Measurements from ENCODE around the gene TMEM51.

The TMEM51 gene

DNA sequence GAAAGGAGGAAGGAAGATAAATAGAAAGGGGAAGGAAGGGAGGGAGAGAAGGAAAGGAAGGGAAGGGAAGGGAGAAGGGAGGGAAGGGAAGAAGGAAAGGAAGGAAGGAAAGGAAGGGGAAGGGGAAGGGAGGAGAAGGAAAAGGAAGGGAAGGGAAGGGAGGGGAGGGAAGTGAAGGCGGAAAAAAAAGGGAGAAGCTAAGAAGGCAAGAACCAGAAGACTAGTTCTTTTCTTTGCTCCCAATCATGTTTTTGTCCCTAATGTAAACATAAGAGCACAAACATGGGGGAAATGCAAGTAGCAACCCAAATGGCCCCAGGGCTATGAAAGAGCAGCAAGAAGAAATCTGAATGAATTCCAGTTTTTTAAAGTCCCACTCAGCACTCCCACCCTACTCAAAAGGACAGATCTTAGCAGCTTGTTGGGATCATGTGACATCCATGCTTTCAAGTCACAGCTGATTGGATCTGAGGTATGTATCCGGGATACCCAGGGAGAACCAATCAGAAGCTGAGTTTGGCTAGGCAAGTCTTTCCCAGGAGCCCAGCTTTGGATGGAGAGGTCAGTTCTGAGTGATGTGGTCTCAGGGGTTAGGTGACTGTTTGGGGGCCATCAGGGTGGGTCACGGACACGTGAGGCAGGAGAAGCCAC, 69.2 kb downstream of the TMEM51 start:
- Histone ChIP-seq H3K36me3 (ENCODE audit: control insufficient read depth, insufficient read depth, low read length) (0 out of 2 replicates have a peak, but pooled peaks cover 7% of the 10 kb centered on the region), H3K4me1 (ENCODE audit: control insufficient read depth, insufficient read depth, low read length) (no peaks in the 10 kb centered on the region), H3K4me3 (ENCODE audit: low read depth, low read length) (no peak overlapping the region), H3K9me3 (ENCODE audit: control insufficient read depth, insufficient read depth, low read depth, low read length) (no peaks in the 10 kb centered on the region; the same call in 1 of the 2 replicates), H3K9ac (ENCODE audit: low read length) (no peak overlapping the region), H3K27ac (ENCODE audit: low read depth, low read length) (no peak overlapping the region), H3K27me3 (ENCODE audit: control insufficient read depth, insufficient read depth, low read length) (no peaks in the 10 kb centered on the region)

DNA sequence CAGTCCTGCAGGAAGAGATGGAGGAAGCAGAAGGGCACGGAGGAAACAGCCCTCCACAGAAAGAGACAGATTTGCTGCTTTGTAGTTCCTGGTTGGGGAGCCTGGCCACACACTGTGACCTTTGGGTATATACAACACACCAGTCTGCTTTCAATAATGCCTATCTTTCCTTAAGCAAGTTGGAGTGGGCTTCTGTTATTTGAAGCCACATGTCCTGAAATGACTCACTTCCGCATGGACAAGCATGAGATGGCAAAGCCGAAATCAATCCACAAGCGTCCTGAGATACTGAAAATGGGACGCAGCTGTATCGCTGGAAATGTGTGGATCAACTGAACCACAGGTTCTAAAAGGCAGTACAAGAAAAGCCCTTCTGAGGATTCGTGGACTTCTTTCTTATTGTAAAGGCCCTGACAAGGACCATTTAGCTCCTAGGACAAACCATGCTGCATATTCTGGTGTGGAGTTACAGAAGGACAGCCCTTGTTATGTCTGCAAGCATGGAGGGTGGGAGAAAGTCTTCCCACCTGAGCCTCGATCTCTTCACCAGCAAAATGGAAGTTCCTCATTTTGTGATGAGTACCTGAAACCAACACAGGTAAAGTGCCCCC, 70.8 kb downstream of the TMEM51 start:
- Histone ChIP-seq H3K4me1 (ENCODE audit: control insufficient read depth, insufficient read depth, low read length) (no peaks in the 10 kb centered on the region), H3K9ac (ENCODE audit: low read length) (no peak overlapping the region), H3K27me3 (ENCODE audit: control insufficient read depth, insufficient read depth, low read length) (no peaks in the 10 kb centered on the region), H3K36me3 (ENCODE audit: control insufficient read depth, insufficient read depth, low read length) (0 out of 2 replicates have a peak, but pooled peaks cover 4% of the 10 kb centered on the region), H3K9me3 (ENCODE audit: control insufficient read depth, insufficient read depth, low read depth, low read length) (no peaks in the 10 kb centered on the region), H3K4me3 (ENCODE audit: low read depth, low read length) (no peak overlapping the region), H3K27ac (ENCODE audit: low read depth, low read length) (no peak overlapping the region)

DNA sequence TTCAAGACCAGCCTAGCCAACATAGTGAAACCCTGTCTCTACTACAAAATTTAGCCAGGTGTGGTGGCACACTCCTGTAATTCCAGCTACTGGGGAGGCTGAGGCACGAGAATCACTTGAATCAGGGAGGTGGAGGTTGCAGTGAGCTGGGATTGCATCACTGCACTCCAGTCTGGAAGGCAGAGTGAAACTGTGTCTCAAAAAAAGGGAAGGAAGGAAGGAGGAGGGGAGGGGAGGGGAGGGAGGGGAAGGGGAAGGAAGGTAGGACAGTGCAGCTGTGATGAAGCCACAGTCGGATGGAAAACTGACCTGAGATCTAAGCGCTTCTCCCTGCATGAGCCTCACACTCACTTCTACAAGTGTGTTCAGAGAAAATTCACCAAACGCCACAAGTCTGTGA, 71.4 kb downstream of the TMEM51 start:
- no peaks in the 10 kb centered on the region for H3K27me3 ChIP-seq (ENCODE audit: control insufficient read depth, insufficient read depth, low read length)
- H3K36me3 ChIP-seq (ENCODE audit: control insufficient read depth, insufficient read depth, low read length), result no peaks in the 10 kb centered on the region
- H3K27ac ChIP-seq (ENCODE audit: low read depth, low read length), result no peak overlapping the region
- no peak overlapping the region for H3K4me3 ChIP-seq (ENCODE audit: low read depth, low read length)
- H3K9me3 ChIP-seq (ENCODE audit: control insufficient read depth, insufficient read depth, low read depth, low read length), result no peaks in the 10 kb centered on the region
- H3K4me1 ChIP-seq (ENCODE audit: control insufficient read depth, insufficient read depth, low read length), result no peaks in the 10 kb centered on the region
- no peak overlapping the region for H3K9ac ChIP-seq (ENCODE audit: low read length)

DNA sequence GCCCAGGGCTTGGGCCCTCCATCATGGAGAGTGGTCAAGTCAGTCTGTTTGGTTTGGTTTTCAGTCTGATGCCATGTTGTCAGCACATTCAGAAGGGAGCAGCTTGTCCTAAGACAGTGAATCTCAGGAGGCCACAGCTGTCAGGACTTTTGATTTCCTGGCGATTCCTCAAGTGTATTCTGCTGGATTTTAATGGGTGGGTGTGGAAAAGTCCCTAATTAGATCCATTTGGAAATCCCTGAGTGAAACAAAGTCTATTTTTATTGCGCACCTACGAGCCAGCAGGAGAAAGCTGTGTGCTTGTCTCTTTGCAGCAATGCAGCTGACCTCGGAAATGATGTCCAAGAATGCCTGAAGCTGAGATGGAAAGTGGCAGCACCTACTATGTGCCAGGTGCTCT, 71.9 kb downstream of the TMEM51 start:
- Histone ChIP-seq H3K4me1 (ENCODE audit: control insufficient read depth, insufficient read depth, low read length) (no peaks in the 10 kb centered on the region), H3K36me3 (ENCODE audit: control insufficient read depth, insufficient read depth, low read length) (no peaks in the 10 kb centered on the region), H3K9ac (ENCODE audit: low read length) (no peak overlapping the region), H3K27ac (ENCODE audit: low read depth, low read length) (no peak overlapping the region), H3K4me3 (ENCODE audit: low read depth, low read length) (no peak overlapping the region), H3K27me3 (ENCODE audit: control insufficient read depth, insufficient read depth, low read length) (no peaks in the 10 kb centered on the region), H3K9me3 (ENCODE audit: control insufficient read depth, insufficient read depth, low read depth, low read length) (no peaks in the 10 kb centered on the region)

DNA sequence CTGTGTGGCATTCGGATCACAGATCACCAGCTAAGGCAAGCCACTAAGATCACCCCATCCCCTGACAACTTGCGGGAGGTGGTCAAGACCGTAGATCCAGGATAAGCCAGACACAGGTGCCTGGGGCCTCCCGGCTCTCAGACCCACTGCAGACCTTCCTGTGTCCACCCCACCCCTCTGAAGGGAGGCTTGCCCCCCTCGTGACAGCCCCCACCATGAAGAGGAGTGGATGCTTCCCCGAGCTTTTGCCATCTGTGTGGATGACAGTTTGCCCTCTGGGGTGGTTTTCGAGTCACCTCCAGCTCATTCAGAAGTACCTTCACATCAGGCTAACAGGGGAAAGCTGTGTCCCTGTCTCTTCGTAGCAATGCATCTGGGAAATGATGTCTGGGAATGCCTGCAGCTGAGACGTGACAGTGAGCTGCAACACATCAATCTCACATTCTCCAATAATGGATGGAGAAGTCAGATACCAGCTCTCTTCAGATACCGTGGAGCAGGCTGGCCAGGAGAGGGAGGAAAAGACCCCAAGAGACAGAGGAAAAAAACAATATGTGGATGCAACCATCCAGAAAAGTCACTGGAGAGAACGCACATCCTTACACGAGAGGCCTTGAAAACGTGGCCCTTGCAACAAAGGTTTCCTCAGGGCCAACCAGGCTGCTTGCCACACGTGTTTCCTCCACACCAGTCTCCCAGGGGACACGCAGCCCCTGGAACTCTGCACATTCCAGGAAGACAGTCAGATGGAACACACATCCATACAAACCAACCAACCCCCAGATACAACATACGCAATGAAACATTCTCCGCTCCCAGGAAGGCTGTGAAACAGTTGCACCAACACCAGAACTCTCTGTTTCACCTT, 73.1 kb downstream of the TMEM51 start:
- Histone ChIP-seq H3K36me3 (ENCODE audit: control insufficient read depth, insufficient read depth, low read length) (no peaks in the 10 kb centered on the region), H3K27ac (ENCODE audit: low read depth, low read length) (no peak overlapping the region), H3K27me3 (ENCODE audit: control insufficient read depth, insufficient read depth, low read length) (no peaks in the 10 kb centered on the region), H3K4me3 (ENCODE audit: low read depth, low read length) (no peak overlapping the region), H3K9me3 (ENCODE audit: control insufficient read depth, insufficient read depth, low read depth, low read length) (no peaks in the 10 kb centered on the region), H3K4me1 (ENCODE audit: control insufficient read depth, insufficient read depth, low read length) (no peaks in the 10 kb centered on the region), H3K9ac (ENCODE audit: low read length) (no peak overlapping the region)

DNA sequence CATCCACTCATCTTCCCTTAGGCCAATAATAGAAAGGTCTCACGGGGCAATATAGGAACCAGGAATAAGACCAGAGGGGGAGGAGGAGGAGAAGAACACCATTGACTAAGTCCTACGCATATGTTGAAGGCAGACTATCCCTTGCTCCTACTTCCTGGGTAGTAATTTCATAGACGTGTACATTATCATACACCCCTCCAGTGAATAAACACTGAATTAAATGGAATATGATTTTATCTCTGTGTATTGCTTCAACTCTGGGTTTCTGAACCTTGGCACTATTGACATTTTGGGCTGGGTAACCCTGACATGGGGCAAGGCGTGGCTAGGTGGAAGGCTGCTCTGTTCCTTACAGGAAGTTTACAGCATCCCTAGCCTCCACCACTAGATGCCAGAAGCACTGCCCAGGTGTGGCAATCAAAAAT, 76.2 kb downstream of the TMEM51 start:
- Histone ChIP-seq H3K27me3 (ENCODE audit: control insufficient read depth, insufficient read depth, low read length) (no peaks in the 10 kb centered on the region), H3K4me1 (ENCODE audit: control insufficient read depth, insufficient read depth, low read length) (no peaks in the 10 kb centered on the region), H3K36me3 (ENCODE audit: control insufficient read depth, insufficient read depth, low read length) (no peaks in the 10 kb centered on the region), H3K4me3 (ENCODE audit: low read depth, low read length) (no peak overlapping the region), H3K27ac (ENCODE audit: low read depth, low read length) (no peak overlapping the region), H3K9me3 (ENCODE audit: control insufficient read depth, insufficient read depth, low read depth, low read length) (no peaks in the 10 kb centered on the region), H3K9ac (ENCODE audit: low read length) (no peak overlapping the region)

DNA sequence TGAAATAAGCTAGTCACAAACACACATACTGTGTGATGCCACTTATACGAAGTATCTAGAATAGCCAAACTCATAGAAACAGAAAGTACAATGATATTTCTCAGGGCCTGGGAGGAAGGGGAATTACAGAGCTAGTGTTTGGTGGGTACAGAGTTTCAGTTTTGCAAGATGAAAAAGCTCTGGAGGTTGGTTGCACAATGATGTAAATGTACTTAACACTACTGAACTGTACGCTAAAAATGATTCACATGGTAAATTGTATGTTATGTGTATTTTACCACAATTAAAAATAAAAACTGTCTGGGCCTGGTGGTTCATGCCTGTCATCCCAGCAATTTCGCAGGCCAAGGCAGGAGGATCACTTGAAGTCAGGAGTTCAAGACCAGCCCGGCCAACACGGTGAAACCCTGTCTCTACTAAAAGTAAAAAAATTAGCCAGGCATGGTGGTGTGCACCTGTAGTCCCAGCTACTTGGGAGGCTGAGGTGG, 78.2 kb downstream of the TMEM51 start:
- Histone ChIP-seq H3K4me3 (ENCODE audit: low read depth, low read length) (no peak overlapping the region), H3K27me3 (ENCODE audit: control insufficient read depth, insufficient read depth, low read length) (no peaks in the 10 kb centered on the region), H3K9ac (ENCODE audit: low read length) (no peak overlapping the region), H3K27ac (ENCODE audit: low read depth, low read length) (no peak overlapping the region), H3K9me3 (ENCODE audit: control insufficient read depth, insufficient read depth, low read depth, low read length) (no peaks in the 10 kb centered on the region), H3K4me1 (ENCODE audit: control insufficient read depth, insufficient read depth, low read length) (no peaks in the 10 kb centered on the region), H3K36me3 (ENCODE audit: control insufficient read depth, insufficient read depth, low read length) (no peaks in the 10 kb centered on the region)

DNA sequence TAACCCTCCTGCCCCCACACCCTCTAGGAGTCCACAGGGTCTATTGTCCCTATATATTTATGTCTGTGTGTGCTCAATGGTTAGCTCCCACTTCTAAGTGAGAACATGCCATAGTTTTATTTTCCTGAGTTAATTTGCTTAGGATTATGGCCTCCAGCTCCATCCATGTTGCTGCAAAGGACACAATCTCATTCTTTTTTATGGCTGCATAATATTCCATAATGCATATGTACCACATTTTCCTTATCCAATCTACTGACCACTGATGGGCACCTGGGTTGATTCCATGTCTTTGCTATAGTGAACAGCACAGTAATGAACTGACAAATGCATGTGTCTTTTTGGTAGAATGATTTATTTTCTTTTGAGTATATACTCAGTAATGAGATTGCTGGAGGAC, 80.1 kb downstream of the TMEM51 start:
- H3K9ac ChIP-seq (ENCODE audit: low read length), result no peak overlapping the region
- no peak overlapping the region for H3K4me3 ChIP-seq (ENCODE audit: low read depth, low read length)
- no peak overlapping the region for H3K27ac ChIP-seq (ENCODE audit: low read depth, low read length)
- H3K36me3 ChIP-seq (ENCODE audit: control insufficient read depth, insufficient read depth, low read length), result no peaks in the 10 kb centered on the region
- no peaks in the 10 kb centered on the region for H3K9me3 ChIP-seq (ENCODE audit: control insufficient read depth, insufficient read depth, low read depth, low read length)
- no peaks in the 10 kb centered on the region for H3K4me1 ChIP-seq (ENCODE audit: control insufficient read depth, insufficient read depth, low read length)
- no peaks in the 10 kb centered on the region; the same call in 1 of the 2 replicates for H3K27me3 ChIP-seq (ENCODE audit: control insufficient read depth, insufficient read depth, low read length)

DNA sequence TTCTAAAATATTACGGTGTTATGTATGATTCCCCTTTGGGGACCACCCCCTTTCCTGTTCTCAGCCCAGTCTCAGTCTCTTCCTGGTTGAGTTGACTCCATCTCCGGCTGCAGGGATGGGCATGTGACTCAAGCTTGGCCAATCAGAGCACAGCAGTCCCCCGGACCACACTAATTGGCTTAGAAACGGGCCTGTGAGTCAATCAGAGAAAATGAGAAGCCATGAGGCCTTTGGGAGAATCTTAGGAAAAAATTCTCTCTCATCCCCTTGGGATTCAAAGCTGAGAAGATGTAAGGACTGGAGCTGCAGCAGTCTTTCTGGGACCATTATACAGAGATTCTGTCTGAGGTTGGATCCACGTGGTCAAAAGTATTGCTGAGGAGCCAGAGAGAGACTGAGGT, 82.8 kb downstream of the TMEM51 start:
- Histone ChIP-seq H3K27me3 (ENCODE audit: control insufficient read depth, insufficient read depth, low read length) (no peaks in the 10 kb centered on the region; the same call in 1 of the 2 replicates), H3K27ac (ENCODE audit: low read depth, low read length) (no peak overlapping the region), H3K9ac (ENCODE audit: low read length) (no peak overlapping the region), H3K36me3 (ENCODE audit: control insufficient read depth, insufficient read depth, low read length) (no peaks in the 10 kb centered on the region), H3K4me1 (ENCODE audit: control insufficient read depth, insufficient read depth, low read length) (no peaks in the 10 kb centered on the region; the same call in 1 of the 2 replicates), H3K9me3 (ENCODE audit: control insufficient read depth, insufficient read depth, low read depth, low read length) (no peaks in the 10 kb centered on the region), H3K4me3 (ENCODE audit: low read depth, low read length) (no peak overlapping the region)

DNA sequence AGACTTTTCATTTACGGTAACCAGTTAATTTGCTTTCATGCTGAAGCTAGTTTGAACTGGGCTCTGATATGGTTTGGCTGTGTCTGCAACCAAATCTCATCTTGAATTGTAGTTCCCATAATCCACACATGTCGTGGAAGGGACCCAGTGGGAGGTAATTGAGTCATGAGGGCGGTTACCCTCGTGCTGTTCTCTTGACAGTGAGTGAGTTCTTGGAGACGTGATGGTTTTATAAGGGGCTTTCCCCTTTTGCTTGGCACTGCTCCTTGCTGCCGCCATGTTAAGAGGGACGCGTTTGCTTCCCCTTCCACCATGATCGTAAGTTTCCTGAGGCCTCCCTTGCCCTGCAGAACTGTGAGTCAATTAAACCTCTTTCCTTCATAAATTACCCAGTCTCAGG, 83.2 kb downstream of the TMEM51 start:
- Histone ChIP-seq H3K36me3 (ENCODE audit: control insufficient read depth, insufficient read depth, low read length) (no peaks in the 10 kb centered on the region), H3K4me3 (ENCODE audit: low read depth, low read length) (no peak overlapping the region), H3K9me3 (ENCODE audit: control insufficient read depth, insufficient read depth, low read depth, low read length) (no peaks in the 10 kb centered on the region), H3K4me1 (ENCODE audit: control insufficient read depth, insufficient read depth, low read length) (no peaks in the 10 kb centered on the region; the same call in 1 of the 2 replicates), H3K9ac (ENCODE audit: low read length) (no peak overlapping the region), H3K27ac (ENCODE audit: low read depth, low read length) (no peak overlapping the region), H3K27me3 (ENCODE audit: control insufficient read depth, insufficient read depth, low read length) (no peaks in the 10 kb centered on the region; the same call in 1 of the 2 replicates)

DNA sequence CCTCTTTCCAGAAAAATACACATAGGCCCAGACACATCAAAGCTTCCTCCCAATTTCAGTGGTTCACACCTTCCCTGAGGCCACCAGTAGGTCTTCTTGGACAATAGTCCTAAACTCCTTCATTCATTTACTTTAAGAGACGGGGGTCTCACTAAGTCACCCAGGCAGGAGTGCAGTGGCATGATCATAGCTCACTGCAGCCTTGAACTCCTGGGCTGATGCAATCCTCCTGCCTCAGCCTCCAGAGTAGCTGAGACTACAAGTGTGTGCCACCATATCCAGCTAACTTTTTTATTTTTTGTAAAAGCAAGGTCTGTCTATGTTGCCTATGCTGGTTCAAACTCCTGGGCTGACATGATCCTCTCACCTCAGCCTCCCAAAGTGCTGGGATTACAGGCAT, 85.2 kb downstream of the TMEM51 start:
- H3K36me3 ChIP-seq (ENCODE audit: control insufficient read depth, insufficient read depth, low read length), result no peaks in the 10 kb centered on the region
- no peak overlapping the region for H3K4me3 ChIP-seq (ENCODE audit: low read depth, low read length)
- H3K9ac ChIP-seq (ENCODE audit: low read length), result no peak overlapping the region
- no peaks in the 10 kb centered on the region; the same call in 1 of the 2 replicates for H3K4me1 ChIP-seq (ENCODE audit: control insufficient read depth, insufficient read depth, low read length)
- no peak overlapping the region for H3K27ac ChIP-seq (ENCODE audit: low read depth, low read length)
- no peaks in the 10 kb centered on the region; the same call in 1 of the 2 replicates for H3K27me3 ChIP-seq (ENCODE audit: control insufficient read depth, insufficient read depth, low read length)
- H3K9me3 ChIP-seq (ENCODE audit: control insufficient read depth, insufficient read depth, low read depth, low read length), result no peaks in the 10 kb centered on the region
